NCI-H128 (cell line): ENCODE results near the gene PRSS48.
"Not testable (repeated sequence)": the region's sequence is repeated elsewhere in the genome, so short reads cannot be mapped to it uniquely, and the experiment has no call there.

Experiments
- DNase-seq: peaks from one replicate; lab custom pipeline; 2025; ENCODE audit not compliant: unreplicated experiment; lab: John Stamatoyannopoulos, UW

The PRSS48 gene

GRCh38 chr4:151315212-151315886 is 38.4 kb downstream of the PRSS48 start:
- DNase-seq = no peak

DNA sequence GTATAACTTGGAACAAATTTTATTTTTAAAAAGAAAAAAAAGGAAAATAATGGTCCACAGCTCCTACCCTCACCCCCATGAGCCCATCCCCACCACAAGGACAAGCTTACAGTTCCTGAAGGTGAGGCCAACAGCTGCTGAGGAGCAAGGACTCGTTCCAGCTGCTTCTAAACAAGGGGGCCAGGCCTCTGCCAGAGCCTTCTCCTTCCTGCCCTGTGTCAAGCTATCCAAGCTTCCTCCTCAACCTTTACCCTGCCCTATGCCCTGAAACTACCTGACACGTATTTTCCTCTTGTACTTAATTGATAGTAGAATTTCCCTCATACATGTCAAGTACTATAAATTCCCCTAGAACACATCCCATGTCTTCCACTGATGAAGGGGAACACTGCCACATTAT is 39.7 kb downstream of the PRSS48 start:
- DNase-seq = no peak

DNA sequence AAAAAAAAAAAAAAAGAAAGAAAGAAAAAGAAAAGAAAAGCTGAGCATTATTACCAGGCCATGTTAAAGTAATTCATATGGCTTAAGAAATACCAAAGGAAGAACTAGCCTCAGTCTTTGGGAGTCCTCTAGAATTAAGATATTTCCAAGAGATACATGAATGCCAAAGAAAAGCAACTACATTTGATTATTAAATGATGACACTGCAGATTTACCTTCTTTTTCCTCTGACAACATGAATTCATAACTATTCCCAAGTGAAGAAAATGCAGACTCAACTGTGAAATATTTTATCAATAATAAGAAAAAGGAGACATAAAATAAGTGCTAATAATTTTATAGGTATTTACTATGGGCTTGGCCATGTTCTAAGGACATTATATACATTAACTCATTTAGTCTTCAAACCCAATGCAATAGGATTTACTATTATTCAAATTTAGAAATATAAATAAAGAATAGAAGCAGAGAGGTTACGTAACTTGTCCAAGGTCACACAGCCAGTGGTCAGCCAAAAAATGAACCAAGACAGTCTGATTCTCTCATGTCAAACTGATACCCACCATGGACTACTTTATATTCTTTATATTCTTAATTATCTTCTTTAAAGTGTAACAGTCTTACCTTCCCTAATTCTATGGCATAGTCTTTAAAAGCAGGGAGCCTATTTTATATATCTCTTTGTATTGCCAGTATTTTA is 41.5 kb downstream of the PRSS48 start:
- no peak for DNase-seq

DNA sequence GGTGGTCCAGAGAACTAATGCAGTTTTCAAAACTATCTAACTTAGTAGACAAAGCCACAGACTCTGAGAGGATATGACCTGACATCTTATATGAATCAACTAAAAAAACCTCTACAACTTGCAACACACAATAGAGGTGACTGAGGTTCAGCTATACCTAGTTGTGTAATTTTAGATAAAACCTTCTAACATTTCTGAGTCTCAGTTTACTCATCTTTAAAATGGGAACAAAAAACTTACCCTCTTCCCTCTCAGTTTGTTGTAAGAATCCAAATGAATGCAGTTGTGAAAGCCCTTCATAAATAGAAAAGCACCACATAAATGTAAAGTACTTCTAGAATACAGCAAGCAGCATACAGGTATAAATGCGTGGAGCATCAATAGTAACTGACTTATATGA is 42.5 kb downstream of the PRSS48 start:
- no peak for DNase-seq

DNA sequence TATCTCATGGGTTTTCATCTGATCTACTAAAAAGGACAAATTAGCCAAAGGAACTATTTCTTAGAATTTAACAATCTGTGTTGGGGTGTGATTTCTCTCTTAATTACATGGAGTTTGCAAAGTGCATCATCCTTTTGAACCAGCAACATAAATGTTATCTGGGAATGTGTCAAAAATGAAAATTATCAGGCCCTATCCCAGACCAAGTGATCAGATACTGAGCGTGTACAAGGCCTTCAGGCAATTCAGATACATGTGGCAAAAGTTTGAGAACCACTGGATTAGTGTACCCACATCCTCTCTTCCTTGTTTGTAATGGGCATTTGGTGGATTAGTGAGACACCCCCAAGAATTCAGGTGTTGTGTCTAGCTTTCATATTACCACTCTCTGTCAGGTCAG is 44.6 kb downstream of the PRSS48 start:
- DNase-seq = no peak

DNA sequence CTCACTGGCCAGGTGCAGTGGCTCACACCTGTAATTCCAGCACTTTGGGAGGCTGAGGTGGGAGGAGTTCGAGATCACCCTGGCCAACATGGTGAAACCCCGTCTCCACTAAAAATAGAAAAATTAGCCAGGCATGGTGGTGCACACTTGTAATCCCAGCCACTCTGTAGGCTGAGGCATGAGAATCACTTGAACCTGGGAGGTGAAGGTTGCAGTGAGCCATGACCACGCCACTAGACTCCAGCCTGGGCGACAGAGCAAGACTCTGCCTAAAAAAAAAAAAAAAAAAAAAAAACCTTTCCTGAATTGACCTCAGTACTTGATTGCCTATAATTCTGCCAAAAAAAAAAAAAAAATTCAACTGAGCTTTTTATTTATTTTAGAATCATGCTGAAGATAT is 45.2 kb downstream of the PRSS48 start:
- not testable (repeated sequence) for DNase-seq

GRCh38 chr4:151322570-151322969 is 45.6 kb downstream of the PRSS48 start:
- DNase-seq = no peak

- DNase-seq = no peak
These were observed 46.7 kb downstream of the PRSS48 start for GRCh38 chr4:151323667-151324066.

DNA sequence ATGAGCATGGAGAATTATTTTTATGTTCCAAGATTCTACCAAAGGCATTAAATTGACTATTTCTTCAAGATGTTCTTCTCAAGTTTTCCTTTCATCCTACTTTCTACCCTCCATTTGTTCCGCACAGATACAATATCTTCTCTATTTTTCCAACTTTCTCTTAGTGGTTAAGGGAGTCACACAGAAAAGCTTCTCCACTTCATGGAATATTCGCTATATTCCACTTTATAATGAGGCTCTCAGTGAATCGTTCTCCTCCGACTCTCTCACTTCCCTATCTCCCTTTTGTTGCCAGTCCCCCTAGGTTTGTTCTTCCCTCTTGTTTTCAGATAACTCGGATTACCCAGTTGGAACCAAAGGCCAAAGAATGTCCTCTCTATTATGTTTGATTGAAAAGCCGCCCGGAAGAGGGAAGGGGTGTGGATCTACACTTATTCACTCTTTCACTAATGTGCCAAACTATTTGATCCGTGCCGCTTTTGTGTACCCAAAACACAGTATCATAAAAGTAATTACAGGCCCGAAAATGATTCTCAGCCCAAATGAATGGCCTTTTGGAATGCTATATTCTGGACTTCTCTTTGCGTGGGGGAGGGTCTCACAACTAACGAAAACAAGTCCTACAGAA is 47.3 kb downstream of the PRSS48 start:
- no peak for DNase-seq

DNA sequence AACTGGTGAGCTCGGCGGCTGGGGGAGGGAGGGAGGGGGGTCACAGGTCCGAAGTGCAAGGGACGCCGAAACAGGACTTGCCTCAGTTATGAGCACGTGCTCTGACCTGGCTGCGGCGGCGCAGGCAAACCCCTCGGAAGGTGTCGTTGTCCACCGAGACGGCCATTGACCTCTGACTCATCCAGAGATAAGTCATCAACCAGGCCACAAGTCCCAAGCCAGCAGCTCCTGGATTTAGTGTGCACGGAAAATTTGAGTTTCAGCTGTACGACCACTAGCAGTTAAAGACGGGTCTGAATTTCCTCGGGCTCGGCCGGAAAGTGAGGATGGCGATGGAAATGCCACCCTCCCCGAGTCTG is 47.8 kb downstream of the PRSS48 start:
- DNase-seq = no peak

DNA sequence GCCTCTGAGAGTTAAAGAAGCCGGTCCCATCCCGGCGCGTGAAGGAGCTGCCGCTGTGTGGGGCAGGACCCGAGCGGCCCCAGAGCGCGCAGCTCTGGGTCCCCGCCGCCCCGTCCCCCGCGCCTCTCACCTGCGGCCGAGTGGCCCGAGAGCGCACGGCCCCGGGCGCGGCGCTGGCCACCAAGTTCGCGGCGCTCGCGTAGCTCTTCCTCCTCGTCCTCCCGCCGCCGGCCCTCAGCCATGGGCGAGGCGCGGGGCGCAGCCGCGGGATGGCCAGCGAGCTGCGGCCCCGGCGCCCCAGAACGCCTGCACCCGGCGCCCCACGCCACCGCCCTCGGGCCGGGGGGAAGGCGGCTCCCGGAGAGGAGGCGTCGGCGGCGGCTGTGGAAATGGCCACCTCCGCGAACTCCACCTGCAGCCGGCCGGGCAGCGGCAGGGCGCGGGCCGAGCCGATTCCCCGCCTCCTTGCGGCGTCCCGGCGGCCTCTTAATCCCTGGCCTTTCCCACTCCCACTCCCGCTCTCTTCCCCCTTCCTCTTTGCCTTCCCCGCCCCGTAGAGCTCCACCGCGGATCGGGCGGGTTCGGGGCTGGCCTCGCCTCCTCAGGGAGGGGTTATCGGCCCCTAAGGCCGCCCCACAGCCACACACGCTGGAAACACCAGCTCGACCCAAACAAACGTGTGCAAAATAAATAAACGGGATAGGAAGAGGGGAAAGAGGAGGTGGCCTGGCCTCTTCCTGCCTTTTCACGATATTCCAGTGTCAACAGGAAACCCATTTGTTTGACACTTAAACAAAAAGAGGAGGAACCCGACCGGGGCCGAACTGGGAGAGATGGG is 48.4 kb downstream of the PRSS48 start, which contains the start of gene SH3D19:
Gene SH3D19 (minus strand): TSS at position 495 of the 838 bp plus-strand sequence. CDS start 253 bp downstream, at position 242.
- no peak for DNase-seq

- no peak for DNase-seq
These were observed 48.9 kb downstream of the PRSS48 start for GRCh38 chr4:151325949-151326246.

GRCh38 chr4:151329217-151330007 is 52.5 kb downstream of the PRSS48 start:
- no peak for DNase-seq

DNA sequence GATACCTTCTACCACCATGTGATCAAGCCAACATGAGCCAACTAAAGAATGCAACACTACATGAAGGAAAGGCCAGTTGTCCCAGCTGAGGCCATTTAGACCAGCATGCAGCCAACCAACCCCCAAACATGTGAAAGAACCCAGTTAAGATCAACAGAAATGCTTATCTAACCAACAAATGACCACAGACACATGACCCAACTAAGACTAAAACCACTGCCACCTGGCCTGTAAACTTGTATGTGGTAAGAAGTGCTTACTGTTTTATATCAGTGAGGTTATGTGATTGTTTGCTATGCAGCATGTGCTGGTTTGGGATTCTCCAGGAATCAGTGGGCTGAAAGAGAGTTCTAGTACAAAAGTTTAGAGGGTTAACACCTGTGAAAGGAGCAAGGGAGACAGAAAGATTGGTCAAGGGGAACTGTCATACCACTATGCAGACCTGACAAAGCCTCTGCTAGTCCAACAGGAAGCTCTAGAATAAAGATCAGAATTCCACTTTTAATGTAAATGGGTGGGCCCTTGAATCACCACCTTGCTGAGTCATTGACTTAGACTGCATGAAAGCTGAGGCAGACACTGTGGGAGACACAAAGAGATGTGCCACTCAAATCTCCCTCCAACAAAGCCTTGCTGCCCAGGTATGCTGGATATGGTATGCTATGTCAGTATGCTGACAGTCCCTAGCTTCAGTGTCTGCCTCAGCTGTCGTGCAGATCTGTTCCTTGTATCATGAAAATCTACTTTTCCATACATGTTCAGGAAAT is 54.5 kb downstream of the PRSS48 start:
- no peak for DNase-seq

DNA sequence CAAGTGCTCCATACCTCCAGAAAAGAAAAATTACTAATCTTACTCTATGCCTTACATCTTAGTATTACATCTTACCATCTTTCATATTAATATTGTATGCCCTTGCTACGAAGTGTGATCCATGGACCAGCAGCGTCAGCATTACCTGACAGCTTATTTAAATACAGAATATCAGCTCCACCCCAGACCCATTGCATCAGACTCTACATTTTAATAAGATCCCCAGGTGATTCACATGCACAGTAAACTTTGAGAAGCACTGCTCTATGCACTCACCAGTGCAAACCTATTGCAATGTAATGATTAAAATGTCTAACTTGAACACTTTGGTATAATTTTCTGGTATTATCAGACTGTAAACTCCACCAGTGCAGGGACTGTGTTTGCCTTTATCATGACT is 62.5 kb downstream of the PRSS48 start:
- DNase-seq = no peak

DNA sequence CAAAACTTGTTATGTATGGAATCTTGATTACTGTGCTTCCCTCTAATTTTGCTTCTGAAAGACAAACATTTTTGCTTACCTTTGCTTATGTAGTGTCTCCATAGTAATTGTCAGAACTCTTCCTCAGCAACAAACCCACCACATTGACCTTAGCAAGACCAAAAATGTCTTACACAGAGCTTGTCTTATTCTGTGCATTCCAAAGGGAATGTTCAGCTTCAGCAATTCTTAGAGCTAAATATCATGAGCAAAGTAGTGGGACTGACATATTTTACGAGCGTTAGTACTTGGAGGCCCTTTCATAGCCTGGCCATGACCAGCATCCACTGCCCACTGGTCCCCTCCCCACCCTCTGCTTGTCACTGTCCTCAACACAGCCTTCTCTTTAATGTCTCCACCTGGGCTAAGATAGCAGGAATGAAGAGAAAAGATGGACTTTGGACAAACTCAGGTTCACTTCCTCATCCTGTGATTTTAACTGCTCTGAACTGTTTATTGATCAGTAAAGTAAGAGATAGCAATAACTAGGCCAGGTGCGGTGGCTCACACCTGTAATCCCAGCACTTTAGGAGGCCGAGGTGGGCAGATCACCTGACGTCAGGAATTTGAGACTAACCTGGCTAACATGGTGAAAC is 63.9 kb downstream of the PRSS48 start:
- DNase-seq = no peak
